HCT116 (cell line): ENCODE data around the gene NIT2. TPM values are rescaled to one million over a fixed set of nuclear protein-coding genes. Genes with fewer than 3 reads are reported as not detected.

Experiments used
- ATAC-seq: fragments of 200-7000 bp; cut with Tn5 transposase; 2 replicates; pipeline ENCODE4 v1.9.1; 2020; ENCODE audit warnings: mild to moderate bottlenecking, moderate library complexity
- BruUV-seq: library from RNA; stranded (reverse); fragments of 400-500 nt; replicated peaks from 2 replicates; lab custom pipeline; 2021; lab: Mats Ljungman, UMichigan
- CTCF ChIA-PET: fragments of 300-600 bp; sonication (Branson Sonifier 250); formaldehyde crosslinking; loops from one replicate; lab custom pipeline; 2021; ENCODE audit warnings: antibody characterized with exemption; lab: Charles Lee
- POLR2A ChIA-PET: fragments of 300-600, 350-600 bp; sonication (Branson Sonifier 250); formaldehyde crosslinking; loops from one replicate; lab custom pipeline; 2021; ENCODE audit warnings: antibody characterized with exemption; lab: Charles Lee
- RAD21 ChIA-PET, 2 experiments: fragments of 300-600 bp; sonication (Branson Sonifier 250); formaldehyde crosslinking; loops; one replicate each; lab custom pipeline; 2023; ENCODE audit warnings: low total read pairs in 2 of 2; ENCODE audit not compliant: uncharacterized antibody in 2 of 2, unreplicated experiment in 2 of 2, low non-redundant PET in 1 of 2; lab: Charles Lee
- DNase-seq: peaks from one replicate; pipeline ENCODE4 v3.0.0-alpha.2; 2010; ENCODE audit warnings: low read depth, low spot score
- H2AFZ ChIP-seq: fragments of 200-600 bp; shearing (Covaris generic), sonication (generic); 2 replicates; pipeline ENCODE4 v1.6.1; 2017; ENCODE audit warnings: low read depth, mixed run types, mixed read lengths, antibody characterized with exemption, low read length; ENCODE audit not compliant: poor library complexity, severe bottlenecking
- H3K27ac ChIP-seq: 2 replicates; pipeline ENCODE4 v1.5.1; 2012; ENCODE audit warnings: low read depth, low read length
- H3K27me3 ChIP-seq: fragments of 200-600 bp; sonication (generic); 2 replicates; pipeline ENCODE4 v1.6.1; 2016; ENCODE audit warnings: mixed run types, low read length, mixed read lengths; ENCODE audit not compliant: insufficient read depth
- H3K36me3 ChIP-seq, 2 experiments: fragments of 200-500 bp in 1 of 2; fragments of 200-600 bp in 1 of 2; sonication (Bioruptor generic) in 1 of 2; sonication (generic) in 1 of 2; 2 replicates each; pipeline versions ENCODE4 v1.5.1 to v1.6.1; 2014 to 2016; ENCODE audit warnings: low read length in 2 of 2, inconsistent platforms in 1 of 2, mixed read lengths in 1 of 2, mixed run types in 1 of 2; ENCODE audit not compliant: insufficient read depth in 2 of 2, control insufficient read depth in 1 of 2
- H3K4me1 ChIP-seq, 2 experiments: fragments of 200-600 bp in 1 of 2; sonication (generic) in 1 of 2; 2 replicates each; pipeline versions ENCODE4 v1.5.1 to v1.6.1; 2012 to 2017; ENCODE audit warnings: low read length in 2 of 2, inconsistent platforms in 1 of 2, mild to moderate bottlenecking in 1 of 2, mixed read lengths in 1 of 2, mixed run types in 1 of 2, moderate library complexity in 1 of 2; ENCODE audit not compliant: insufficient read depth in 2 of 2, control insufficient read depth in 1 of 2
- H3K4me2 ChIP-seq: fragments of 200-600 bp; sonication (generic); 2 replicates; pipeline ENCODE4 v1.6.1; 2017; ENCODE audit warnings: mixed run types, low read length, mixed read lengths
- H3K4me3 ChIP-seq, 2 experiments: fragments of 200-600 bp in 1 of 2; sonication (generic) in 1 of 2; replicated peaks in 1 of 2; 2 replicates each; pipeline ENCODE4 v1.5.1; 2011 to 2016; ENCODE audit warnings: low read length in 2 of 2, control low read depth in 1 of 2, low read depth in 1 of 2, mild to moderate bottlenecking in 1 of 2, mixed read lengths in 1 of 2, mixed run types in 1 of 2
- H3K79me2 ChIP-seq: fragments of 200-600 bp; sonication (generic); 2 replicates; pipeline ENCODE4 v1.6.1; 2017; ENCODE audit warnings: mild to moderate bottlenecking, mixed run types, low read length, moderate library complexity, mixed read lengths; ENCODE audit not compliant: insufficient read depth
- H3K9ac ChIP-seq: fragments of 200-600 bp; sonication (generic); 2 replicates; pipeline ENCODE4 v1.6.1; 2016; ENCODE audit warnings: low read length, mixed read lengths
- H3K9me2 ChIP-seq: fragments of 200-600 bp; sonication (generic), shearing (Covaris generic); 2 replicates; pipeline ENCODE4 v1.6.1; 2017; ENCODE audit warnings: mixed run types, mild to moderate bottlenecking, moderate library complexity; ENCODE audit not compliant: insufficient read depth
- H3K9me3 ChIP-seq, 2 experiments: fragments of 200-500 bp in 1 of 2; fragments of 200-600 bp in 1 of 2; sonication (Bioruptor generic) in 1 of 2; sonication (generic) in 1 of 2; 2 replicates each; pipeline ENCODE4 v1.6.1; 2014 to 2017; ENCODE audit warnings: low read length in 2 of 2, mixed read lengths in 2 of 2, inconsistent platforms in 1 of 2, low read depth in 1 of 2, mild to moderate bottlenecking in 1 of 2, mixed run types in 1 of 2, moderate library complexity in 1 of 2; ENCODE audit not compliant: control insufficient read depth in 1 of 2, insufficient read depth in 1 of 2
- H4K20me1 ChIP-seq: fragments of 200-600 bp; sonication (generic), shearing (Covaris generic); 2 replicates; pipeline ENCODE4 v1.6.1; 2017; ENCODE audit warnings: mixed run types, mild to moderate bottlenecking, moderate library complexity; ENCODE audit not compliant: insufficient read depth
- CBX3 ChIP-seq: IDR thresholded peaks from 2 replicates; pipeline ENCODE4 v1.6.1; 2012; ENCODE audit warnings: low read depth
- CEBPB ChIP-seq: IDR thresholded peaks from 2 replicates; pipeline ENCODE4 v1.6.1; 2012; ENCODE audit warnings: low read depth
- EGR1 ChIP-seq: IDR thresholded peaks from 2 replicates; pipeline ENCODE4 v1.6.1; 2012; ENCODE audit warnings: low read depth
- EZH2 ChIP-seq: fragments of 200-600 bp; sonication (generic); IDR thresholded peaks from 2 replicates; pipeline ENCODE4 v1.6.1; 2017; ENCODE audit warnings: antibody characterized with exemption, mixed run types
- EZH2phosphoT487 ChIP-seq: fragments of 200-600 bp; IDR thresholded peaks from 2 replicates; pipeline ENCODE4 v1.6.1; 2018; ENCODE audit warnings: antibody characterized with exemption, borderline replicate concordance
- FOSL1 ChIP-seq: IDR thresholded peaks from 2 replicates; pipeline ENCODE4 v1.6.1; 2012; ENCODE audit warnings: low read depth
- JUND ChIP-seq: IDR thresholded peaks from 2 replicates; pipeline ENCODE4 v1.6.1; 2012
- POLR2AphosphoS5 ChIP-seq: IDR thresholded peaks from 2 replicates; pipeline ENCODE4 v1.6.1; 2011; ENCODE audit warnings: mild to moderate bottlenecking, low read depth, low read length, moderate library complexity
- SIN3A ChIP-seq: IDR thresholded peaks from 2 replicates; pipeline ENCODE4 v1.6.1; 2012; ENCODE audit warnings: low read depth
- SP1 ChIP-seq: IDR thresholded peaks from 2 replicates; pipeline ENCODE4 v1.6.1; 2012; ENCODE audit warnings: low read depth
- SRF ChIP-seq: IDR thresholded peaks from 2 replicates; pipeline ENCODE4 v1.6.1; 2012; ENCODE audit warnings: low read depth
- TCF7L2 ChIP-seq: IDR thresholded peaks from 2 replicates; pipeline ENCODE4 v1.7.0; 2011; ENCODE audit warnings: borderline replicate concordance, inconsistent platforms; ENCODE audit not compliant: insufficient read depth, insufficient read length; ENCODE audit errors: extremely low read depth
- YY1 ChIP-seq: IDR thresholded peaks from 2 replicates; pipeline ENCODE4 v1.6.1; 2011; ENCODE audit warnings: low read length, low read depth, moderate library complexity, mild to moderate bottlenecking; ENCODE audit not compliant: insufficient replicate concordance; ENCODE audit errors: extremely low read depth
- ZFX ChIP-seq: fragments of 450-650 bp; IDR thresholded peaks from 2 replicates; pipeline ENCODE4 v1.6.1; 2017
- ZNF274 ChIP-seq: fragments of 200-500 bp; sonication (Bioruptor generic); IDR thresholded peaks from 2 replicates; pipeline ENCODE4 v1.6.1; 2014; ENCODE audit warnings: mild to moderate bottlenecking, low read depth, low read length, inconsistent platforms
- intact Hi-C: fragments of 100-400 bp; cut with micrococcal nuclease; formaldehyde crosslinking; loops from 2 replicates; pipeline ENCODE4 v1.10.0; 2022
- total RNA-seq: library from RNA; stranded (reverse); gene quantifications from one replicate; pipeline ENCODE4 v1.2.1, GENCODE V29; 2021; ENCODE audit not compliant: unreplicated experiment
- TF ChIP-seq, protein P1 (sequence below): IDR thresholded peaks from 2 replicates; pipeline ENCODE4 v1.6.1; 2012; ENCODE audit warnings: low read depth

The NIT2 gene
- total RNA-seq, 1 experiment from 2014 or later = 44.7 TPM

DNA sequence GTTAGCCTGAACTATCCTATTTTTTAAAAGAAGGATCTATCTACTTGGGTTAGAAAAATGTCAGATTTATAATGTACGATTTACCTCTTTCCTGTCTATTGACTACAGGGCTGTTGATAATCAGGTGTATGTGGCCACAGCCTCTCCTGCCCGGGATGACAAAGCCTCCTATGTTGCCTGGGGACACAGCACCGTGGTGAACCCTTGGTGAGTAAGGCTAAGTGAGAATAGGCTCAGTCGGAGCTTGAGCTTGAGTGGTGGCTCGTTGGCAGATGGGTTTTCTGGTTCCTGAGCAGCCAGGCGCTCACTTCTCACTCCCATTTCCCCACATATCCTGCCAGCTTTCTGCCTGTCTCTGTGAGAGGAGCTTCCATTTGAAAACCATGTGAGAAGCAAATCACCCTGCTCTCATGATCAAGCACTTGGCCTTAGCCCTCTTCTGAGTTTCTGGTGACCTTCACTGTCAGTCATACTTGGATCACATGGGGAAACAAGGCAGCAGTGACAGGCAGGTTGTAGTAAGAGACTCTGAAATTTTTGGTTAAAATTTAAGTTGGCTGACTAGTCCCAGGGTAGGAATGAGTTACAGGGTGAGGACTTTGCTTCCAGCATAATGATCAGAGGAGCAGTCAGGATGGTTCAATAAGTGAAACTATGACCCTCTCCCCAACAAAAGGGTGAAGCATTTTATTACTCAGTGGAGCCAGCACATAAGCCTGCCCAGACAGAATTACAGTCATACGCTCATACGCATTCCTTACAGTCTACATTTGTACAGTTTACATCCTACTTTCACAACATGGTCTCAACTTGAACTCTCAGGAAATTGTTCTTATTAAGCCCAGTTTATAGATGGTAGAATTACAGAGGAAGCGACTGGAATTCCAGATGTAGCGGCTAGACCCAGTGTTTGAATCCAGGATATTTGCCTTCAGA is 18.0 kb downstream of the NIT2 start:
- DNase-seq (no peak), ATAC-seq (no peak)
- ChIA-PET POLR2A (no interaction called here), RAD21 (no interaction called here), CTCF (no interaction called here)
- Histone ChIP-seq H4K20me1 (no peaks in the 10 kb centered on the region), H3K79me2 (no peaks in the 10 kb centered on the region), H3K36me3 (peaks cover 10 to 35% of the 10 kb centered on the region in 2 experiments; a peak in 3 of 4 replicates), H3K4me2 (no peak overlapping the region), H3K4me3 (no peak overlapping the region), H2AFZ (no peak overlapping the region), H3K9ac (no peak overlapping the region), H3K9me2 (no peaks in the 10 kb centered on the region), H3K4me1 (no peaks in the 10 kb centered on the region), H3K27me3 (no peaks in the 10 kb centered on the region), H3K27ac (no peak overlapping the region), H3K9me3 (no peaks in the 10 kb centered on the region)
- no peak for TF ChIP-seq YY1
- no peak for TF ChIP-seq EGR1
- TF ChIP-seq ZNF274 = no peak
- no peak for TF ChIP-seq SP1
- no peak for TF ChIP-seq ZFX
- TF ChIP-seq, protein P1, sequence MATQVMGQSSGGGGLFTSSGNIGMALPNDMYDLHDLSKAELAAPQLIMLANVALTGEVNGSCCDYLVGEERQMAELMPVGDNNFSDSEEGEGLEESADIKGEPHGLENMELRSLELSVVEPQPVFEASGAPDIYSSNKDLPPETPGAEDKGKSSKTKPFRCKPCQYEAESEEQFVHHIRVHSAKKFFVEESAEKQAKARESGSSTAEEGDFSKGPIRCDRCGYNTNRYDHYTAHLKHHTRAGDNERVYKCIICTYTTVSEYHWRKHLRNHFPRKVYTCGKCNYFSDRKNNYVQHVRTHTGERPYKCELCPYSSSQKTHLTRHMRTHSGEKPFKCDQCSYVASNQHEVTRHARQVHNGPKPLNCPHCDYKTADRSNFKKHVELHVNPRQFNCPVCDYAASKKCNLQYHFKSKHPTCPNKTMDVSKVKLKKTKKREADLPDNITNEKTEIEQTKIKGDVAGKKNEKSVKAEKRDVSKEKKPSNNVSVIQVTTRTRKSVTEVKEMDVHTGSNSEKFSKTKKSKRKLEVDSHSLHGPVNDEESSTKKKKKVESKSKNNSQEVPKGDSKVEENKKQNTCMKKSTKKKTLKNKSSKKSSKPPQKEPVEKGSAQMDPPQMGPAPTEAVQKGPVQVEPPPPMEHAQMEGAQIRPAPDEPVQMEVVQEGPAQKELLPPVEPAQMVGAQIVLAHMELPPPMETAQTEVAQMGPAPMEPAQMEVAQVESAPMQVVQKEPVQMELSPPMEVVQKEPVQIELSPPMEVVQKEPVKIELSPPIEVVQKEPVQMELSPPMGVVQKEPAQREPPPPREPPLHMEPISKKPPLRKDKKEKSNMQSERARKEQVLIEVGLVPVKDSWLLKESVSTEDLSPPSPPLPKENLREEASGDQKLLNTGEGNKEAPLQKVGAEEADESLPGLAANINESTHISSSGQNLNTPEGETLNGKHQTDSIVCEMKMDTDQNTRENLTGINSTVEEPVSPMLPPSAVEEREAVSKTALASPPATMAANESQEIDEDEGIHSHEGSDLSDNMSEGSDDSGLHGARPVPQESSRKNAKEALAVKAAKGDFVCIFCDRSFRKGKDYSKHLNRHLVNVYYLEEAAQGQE = no peak
- no peak for TF ChIP-seq CEBPB
- TF ChIP-seq TCF7L2 = no peak
- no peak for TF ChIP-seq SRF
- no peak for TF ChIP-seq CBX3
- no peak for TF ChIP-seq EZH2
- no peak for TF ChIP-seq JUND
- TF ChIP-seq FOSL1 = no peak
- no peak for TF ChIP-seq POLR2AphosphoS5
- TF ChIP-seq SIN3A = no peak
- no peak for TF ChIP-seq EZH2phosphoT487
- BruUV-seq = no TSS peak
- intact Hi-C loops = no loop called here
